C4-2B (cell line): ENCODE data around the gene HNRNPR.
"Not testable (repeated sequence)": the region's sequence is repeated elsewhere in the genome, so short reads cannot be mapped to it uniquely, and the experiment has no call there.

Source experiments
- ZFX ChIP-seq: fragments of 450-650 bp; IDR thresholded peaks from 2 replicates; pipeline ENCODE4 v1.6.1; 2017
- TF ChIP-seq, protein P1 (sequence below): fragments of 450-650 bp; conservative IDR thresholded peaks from 2 replicates; pipeline ENCODE4 v1.5.1; 2017; ENCODE audit warnings: mild to moderate bottlenecking

DNA sequence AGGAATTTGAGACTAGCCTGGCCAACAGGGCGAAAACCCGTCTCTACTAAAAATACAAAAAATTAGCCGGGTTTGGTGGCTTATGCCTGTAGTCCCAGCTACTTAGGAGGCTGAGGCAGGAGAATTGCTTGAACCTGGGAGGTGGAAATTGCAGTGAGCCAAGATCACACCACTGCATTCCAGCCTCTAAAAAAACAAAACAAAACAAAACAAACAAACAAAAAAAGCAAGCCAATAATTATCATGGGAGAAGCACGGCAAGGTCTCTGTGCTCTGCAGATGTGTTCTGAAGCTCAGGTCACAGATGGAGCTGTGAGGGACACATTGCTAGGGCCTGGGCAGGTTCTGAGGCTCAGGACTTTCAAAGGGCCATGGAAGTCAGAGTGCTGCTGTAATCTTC, 36.2 kb upstream of the HNRNPR start:
- TF ChIP-seq, protein P1, sequence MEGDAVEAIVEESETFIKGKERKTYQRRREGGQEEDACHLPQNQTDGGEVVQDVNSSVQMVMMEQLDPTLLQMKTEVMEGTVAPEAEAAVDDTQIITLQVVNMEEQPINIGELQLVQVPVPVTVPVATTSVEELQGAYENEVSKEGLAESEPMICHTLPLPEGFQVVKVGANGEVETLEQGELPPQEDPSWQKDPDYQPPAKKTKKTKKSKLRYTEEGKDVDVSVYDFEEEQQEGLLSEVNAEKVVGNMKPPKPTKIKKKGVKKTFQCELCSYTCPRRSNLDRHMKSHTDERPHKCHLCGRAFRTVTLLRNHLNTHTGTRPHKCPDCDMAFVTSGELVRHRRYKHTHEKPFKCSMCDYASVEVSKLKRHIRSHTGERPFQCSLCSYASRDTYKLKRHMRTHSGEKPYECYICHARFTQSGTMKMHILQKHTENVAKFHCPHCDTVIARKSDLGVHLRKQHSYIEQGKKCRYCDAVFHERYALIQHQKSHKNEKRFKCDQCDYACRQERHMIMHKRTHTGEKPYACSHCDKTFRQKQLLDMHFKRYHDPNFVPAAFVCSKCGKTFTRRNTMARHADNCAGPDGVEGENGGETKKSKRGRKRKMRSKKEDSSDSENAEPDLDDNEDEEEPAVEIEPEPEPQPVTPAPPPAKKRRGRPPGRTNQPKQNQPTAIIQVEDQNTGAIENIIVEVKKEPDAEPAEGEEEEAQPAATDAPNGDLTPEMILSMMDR: not testable (repeated sequence)
- TF ChIP-seq ZFX: not testable (repeated sequence)
